Measurements from ENCODE around the gene CHP2.

DNA sequence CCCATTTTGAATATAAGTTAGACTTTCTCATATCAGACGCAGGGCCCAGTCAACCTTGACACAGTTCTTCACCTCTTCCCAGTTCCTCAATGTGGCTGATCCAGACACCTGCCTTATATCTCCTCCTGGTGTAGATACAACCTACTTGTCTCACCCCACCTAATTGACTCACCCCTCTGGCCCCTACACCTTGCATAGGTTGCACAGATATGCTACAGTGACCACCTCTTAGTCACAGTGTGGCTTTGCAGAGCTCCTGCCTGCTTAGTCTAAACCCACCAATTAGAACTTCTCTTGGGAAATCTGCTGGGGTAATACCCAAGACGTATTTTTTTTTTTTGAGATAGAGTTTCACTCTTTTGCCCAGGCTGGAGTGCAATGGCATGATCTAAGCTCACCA is 16.8 kb downstream of the CHP2 start:
- TF ChIP-seq, protein P1, sequence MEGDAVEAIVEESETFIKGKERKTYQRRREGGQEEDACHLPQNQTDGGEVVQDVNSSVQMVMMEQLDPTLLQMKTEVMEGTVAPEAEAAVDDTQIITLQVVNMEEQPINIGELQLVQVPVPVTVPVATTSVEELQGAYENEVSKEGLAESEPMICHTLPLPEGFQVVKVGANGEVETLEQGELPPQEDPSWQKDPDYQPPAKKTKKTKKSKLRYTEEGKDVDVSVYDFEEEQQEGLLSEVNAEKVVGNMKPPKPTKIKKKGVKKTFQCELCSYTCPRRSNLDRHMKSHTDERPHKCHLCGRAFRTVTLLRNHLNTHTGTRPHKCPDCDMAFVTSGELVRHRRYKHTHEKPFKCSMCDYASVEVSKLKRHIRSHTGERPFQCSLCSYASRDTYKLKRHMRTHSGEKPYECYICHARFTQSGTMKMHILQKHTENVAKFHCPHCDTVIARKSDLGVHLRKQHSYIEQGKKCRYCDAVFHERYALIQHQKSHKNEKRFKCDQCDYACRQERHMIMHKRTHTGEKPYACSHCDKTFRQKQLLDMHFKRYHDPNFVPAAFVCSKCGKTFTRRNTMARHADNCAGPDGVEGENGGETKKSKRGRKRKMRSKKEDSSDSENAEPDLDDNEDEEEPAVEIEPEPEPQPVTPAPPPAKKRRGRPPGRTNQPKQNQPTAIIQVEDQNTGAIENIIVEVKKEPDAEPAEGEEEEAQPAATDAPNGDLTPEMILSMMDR (IDR thresholded peaks at IDR 0.05) = no peak
- no peak for TF ChIP-seq EZH2 (IDR thresholded peaks at IDR 0.05; ENCODE audit: borderline replicate concordance, insufficient read depth, low read depth, low read length, poor library complexity, severe bottlenecking)

All from B cell (primary cell).